GM20000 (cell line): Measurements from ENCODE around the gene MYH11.

Experiments
- DNase-seq: peaks from one replicate; pipeline ENCODE4 v3.0.0; 2012; ENCODE audit warnings: low spot score
- TF ChIP-seq, protein P1 (sequence below): IDR thresholded peaks from 2 replicates; pipeline ENCODE4 v1.5.1; 2012; ENCODE audit warnings: mild to moderate bottlenecking, control low read depth; ENCODE audit errors: extremely low read depth, missing control alignments

The MYH11 gene

DNA sequence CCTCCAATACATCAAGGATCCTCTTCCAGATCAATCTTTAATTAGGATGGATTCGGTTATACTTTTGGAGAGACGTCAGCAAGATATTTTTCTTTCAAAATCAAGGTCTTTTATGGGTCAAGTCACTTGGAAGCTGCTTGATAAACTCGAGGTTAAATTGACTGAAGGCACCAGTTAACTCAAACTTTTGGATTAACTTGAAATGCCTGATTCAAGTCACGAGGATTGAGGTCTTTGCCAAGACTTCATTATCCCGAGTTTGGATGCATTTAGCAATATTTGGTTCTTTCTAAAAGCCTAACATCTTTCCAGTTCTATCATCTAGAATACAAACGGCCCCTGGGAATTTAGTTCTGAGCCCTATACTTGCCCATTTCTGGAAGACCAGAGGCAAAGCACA, 82.9 kb downstream of the MYH11 start:
- no peak for DNase-seq
- TF ChIP-seq, protein P1, sequence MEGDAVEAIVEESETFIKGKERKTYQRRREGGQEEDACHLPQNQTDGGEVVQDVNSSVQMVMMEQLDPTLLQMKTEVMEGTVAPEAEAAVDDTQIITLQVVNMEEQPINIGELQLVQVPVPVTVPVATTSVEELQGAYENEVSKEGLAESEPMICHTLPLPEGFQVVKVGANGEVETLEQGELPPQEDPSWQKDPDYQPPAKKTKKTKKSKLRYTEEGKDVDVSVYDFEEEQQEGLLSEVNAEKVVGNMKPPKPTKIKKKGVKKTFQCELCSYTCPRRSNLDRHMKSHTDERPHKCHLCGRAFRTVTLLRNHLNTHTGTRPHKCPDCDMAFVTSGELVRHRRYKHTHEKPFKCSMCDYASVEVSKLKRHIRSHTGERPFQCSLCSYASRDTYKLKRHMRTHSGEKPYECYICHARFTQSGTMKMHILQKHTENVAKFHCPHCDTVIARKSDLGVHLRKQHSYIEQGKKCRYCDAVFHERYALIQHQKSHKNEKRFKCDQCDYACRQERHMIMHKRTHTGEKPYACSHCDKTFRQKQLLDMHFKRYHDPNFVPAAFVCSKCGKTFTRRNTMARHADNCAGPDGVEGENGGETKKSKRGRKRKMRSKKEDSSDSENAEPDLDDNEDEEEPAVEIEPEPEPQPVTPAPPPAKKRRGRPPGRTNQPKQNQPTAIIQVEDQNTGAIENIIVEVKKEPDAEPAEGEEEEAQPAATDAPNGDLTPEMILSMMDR, result no peak

DNA sequence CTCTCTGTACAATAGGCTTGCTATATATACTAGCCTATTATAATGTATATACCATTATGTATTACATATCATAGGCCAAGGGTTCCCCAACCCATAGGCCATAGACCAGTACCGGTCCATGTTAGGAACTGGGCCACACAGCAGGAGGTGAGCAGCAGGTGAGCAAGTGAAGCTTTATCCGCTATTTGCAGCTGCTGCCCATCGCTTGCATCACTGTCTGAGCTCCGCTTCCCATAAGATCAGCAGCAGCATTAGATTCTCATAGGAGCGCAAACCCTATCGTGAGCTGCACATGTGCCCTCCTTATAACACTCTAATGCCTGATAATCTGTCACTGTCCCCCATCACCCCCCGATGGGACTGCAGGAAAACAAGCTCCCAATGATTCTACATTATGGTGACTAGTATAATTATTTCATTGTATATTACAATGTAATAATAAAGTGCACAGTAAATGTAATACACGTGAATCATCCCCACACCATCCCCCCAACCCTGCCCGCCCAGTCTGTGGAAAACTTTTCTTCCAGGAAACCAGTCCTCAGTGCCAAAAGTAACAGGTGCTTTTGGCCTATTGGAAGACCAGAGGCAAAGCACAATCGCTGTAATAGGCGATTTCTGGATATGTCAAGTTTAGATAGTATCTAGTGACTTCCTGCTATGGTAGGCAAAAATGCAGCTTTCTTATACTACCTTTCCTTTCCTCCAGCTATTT, 84.1 kb downstream of the MYH11 start:
- TF ChIP-seq, protein P1, result no peak
- no peak for DNase-seq

DNA sequence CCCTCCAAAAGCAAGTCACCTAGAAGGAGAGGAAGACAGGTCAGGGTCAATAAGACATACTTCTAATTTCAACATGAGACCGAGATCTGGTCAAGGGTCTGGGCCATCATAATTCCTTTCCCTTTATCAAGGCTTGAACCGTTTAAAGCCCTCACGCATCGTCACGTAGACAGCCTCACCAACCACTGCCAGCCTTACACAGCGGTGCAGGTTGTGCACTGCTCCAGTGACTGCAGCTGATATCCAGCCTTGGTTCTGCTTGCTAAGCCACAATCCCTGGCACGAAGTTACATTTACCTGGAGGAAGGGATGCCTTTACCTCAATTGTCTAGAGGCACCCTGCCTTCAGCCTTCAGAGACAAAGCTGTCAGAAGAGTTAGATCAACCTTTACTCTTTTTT, 85.1 kb downstream of the MYH11 start:
- TF ChIP-seq, protein P1, result no peak
- no peak for DNase-seq

DNA sequence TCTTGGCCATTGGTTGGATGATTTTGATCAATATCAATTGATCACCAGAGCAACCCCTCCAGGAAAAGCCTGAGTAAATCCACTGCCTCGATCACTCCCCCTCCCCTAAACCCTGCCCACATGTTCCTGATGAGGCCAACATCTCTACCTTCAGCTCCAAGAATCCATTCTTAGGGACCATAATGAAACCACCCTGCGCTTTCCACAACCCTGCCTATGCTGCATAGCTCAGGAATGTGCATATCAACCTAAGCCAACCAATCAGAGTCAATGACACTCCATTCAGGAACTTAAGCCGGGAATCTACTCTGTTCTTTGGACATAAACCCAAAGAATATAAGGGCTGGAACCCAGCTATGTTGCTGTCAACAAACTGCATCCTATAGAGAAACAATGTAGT, 86.3 kb downstream of the MYH11 start:
- TF ChIP-seq, protein P1, result no peak
- no peak for DNase-seq

DNA sequence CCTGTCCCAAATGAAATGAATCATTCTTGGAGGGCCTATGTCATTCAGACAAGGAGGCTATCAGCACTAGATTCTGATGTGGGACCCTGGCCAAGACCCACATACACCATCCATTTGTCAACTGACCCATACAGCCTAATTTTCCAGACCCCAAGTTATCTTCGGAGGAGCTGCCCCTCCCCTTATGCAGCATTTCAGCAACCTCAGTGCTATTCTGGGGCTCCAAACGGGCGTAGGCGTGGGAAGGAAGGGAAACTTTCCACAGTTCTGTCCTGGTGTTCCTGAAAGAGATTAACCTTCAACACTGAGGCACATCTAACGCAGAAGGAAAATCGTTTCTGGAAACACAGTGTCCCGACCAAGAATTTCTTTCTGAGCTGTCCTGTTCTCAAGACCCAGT, 86.7 kb downstream of the MYH11 start:
- DNase-seq, result no peak
- TF ChIP-seq, protein P1, result no peak

DNA sequence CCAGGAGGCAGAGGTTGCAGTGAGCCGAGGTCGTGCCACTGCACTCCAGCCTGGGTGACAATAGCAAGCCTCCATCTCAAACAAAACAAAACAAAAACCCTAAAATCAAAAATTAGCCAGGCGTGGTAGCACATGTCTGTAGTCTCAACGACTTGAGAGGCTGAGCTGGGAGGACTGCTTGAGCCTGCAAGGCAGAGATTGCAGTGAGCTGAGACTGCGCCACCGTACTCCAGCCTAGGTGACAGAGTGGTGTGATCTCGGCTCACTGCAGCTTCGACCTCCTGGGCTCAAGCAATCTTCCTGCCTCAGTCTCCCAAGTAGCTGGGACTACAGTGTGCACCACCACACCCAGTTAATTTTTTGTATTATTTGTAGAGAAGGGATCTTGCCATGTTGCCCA, 87.6 kb downstream of the MYH11 start:
- DNase-seq, result no peak
- TF ChIP-seq, protein P1, result no peak

DNA sequence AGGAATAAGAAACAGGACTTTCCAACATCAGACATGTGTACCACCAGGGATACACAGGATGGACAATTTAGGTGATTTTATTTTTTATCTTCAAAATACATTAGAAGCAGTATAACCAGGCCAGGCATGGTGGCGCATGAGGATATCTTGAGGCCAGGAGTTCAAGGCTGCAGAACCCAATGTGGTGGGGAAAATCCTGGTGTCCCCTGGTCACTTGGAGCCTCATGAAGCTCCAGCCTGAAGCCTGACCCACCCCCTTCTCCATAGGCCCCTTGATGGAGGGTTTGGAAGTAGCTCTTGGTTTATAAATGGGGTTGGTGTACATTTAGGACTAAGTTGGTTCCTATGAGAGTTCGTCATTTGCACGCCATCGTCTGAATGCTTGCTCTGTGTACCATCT, 88.6 kb downstream of the MYH11 start:
- no peak for DNase-seq

More for the DNA sequence above, 88.6 kb downstream of the MYH11 start:
- TF ChIP-seq, protein P1, result no peak
